ENCODE data around the gene TMTC1. TPM values are rescaled to one million over a fixed set of nuclear protein-coding genes. Genes with fewer than 3 reads are reported as not detected.

The TMTC1 gene
- total and polyA plus RNA-seq, 2 experiments from 2014 or later = 4.8 to 24.3 TPM

- Histone ChIP-seq H3K27ac (ENCODE audit: low read depth) (no peak overlapping the region), H2AFZ (no peak overlapping the region), H3K4me2 (no peak overlapping the region), H3K4me1 (ENCODE audit: insufficient read depth) (no peaks in the 10 kb centered on the region), H3F3A (replicated peaks; ENCODE audit: low read depth) (no peaks in the 10 kb centered on the region), H3K36me3 (ENCODE audit: insufficient read depth) (no peaks in the 10 kb centered on the region), H4K20me1 (replicated peaks; ENCODE audit: insufficient read depth) (peaks cover 6% of the 10 kb centered on the region; the same call in 1 of the 2 replicates), H3K79me2 (replicated peaks; ENCODE audit: insufficient read depth) (no peaks in the 10 kb centered on the region), H3K27me3 (ENCODE audit: insufficient read depth) (no peaks in the 10 kb centered on the region), H3K9me2 (ENCODE audit: insufficient read depth) (no peaks in the 10 kb centered on the region), H3K4me3 (no peak overlapping the region)
- H3K27ac Mint-ChIP-seq = no peak overlapping the region
- H3K36me3 Mint-ChIP-seq (ENCODE audit: low read depth) = peaks cover 17% of the 10 kb centered on the region
- no peak for DNase-seq (ENCODE audit: low spot score)
- H3K27me3 Mint-ChIP-seq (ENCODE audit: insufficient read depth, low read depth, poor library complexity) = peaks cover 7% of the 10 kb centered on the region
- no peak for ATAC-seq
- no peak overlapping the region for H3K4me3 Mint-ChIP-seq
- TF ChIP-seq CTCF (conservative IDR thresholded peaks at IDR 0.05; ENCODE audit: low read depth in 2 of 2) (no peak), ETS1 (IDR thresholded peaks at IDR 0.05) (no peak), JUNB (IDR thresholded peaks at IDR 0.05; ENCODE audit: unreplicated experiment) (no peak), ZNF462 (CRISPR knock-in tag; IDR thresholded peaks at IDR 0.05) (no peak), ZNF114 (CRISPR knock-in tag; IDR thresholded peaks at IDR 0.05) (no peak), STAT1 (IDR thresholded peaks at IDR 0.05; ENCODE audit: unreplicated experiment) (no peak), POLR2AphosphoS5 (IDR thresholded peaks at IDR 0.05; ENCODE audit: low read depth) (no peak), NANOG (IDR thresholded peaks at IDR 0.05; ENCODE audit: borderline replicate concordance) (no peak), ZNF331 (CRISPR knock-in tag; IDR thresholded peaks at IDR 0.05; ENCODE audit: low read depth) (no peak), EZH2 (IDR thresholded peaks at IDR 0.05; ENCODE audit: low read depth, unreplicated experiment) (no peak), EZH2phosphoT487 (IDR thresholded peaks at IDR 0.05; ENCODE audit: unreplicated experiment) (no peak), CREB1 (CRISPR knock-in tag; IDR thresholded peaks at IDR 0.05; ENCODE audit: low read depth) (no peak)
- TF ChIP-seq, protein P1, sequence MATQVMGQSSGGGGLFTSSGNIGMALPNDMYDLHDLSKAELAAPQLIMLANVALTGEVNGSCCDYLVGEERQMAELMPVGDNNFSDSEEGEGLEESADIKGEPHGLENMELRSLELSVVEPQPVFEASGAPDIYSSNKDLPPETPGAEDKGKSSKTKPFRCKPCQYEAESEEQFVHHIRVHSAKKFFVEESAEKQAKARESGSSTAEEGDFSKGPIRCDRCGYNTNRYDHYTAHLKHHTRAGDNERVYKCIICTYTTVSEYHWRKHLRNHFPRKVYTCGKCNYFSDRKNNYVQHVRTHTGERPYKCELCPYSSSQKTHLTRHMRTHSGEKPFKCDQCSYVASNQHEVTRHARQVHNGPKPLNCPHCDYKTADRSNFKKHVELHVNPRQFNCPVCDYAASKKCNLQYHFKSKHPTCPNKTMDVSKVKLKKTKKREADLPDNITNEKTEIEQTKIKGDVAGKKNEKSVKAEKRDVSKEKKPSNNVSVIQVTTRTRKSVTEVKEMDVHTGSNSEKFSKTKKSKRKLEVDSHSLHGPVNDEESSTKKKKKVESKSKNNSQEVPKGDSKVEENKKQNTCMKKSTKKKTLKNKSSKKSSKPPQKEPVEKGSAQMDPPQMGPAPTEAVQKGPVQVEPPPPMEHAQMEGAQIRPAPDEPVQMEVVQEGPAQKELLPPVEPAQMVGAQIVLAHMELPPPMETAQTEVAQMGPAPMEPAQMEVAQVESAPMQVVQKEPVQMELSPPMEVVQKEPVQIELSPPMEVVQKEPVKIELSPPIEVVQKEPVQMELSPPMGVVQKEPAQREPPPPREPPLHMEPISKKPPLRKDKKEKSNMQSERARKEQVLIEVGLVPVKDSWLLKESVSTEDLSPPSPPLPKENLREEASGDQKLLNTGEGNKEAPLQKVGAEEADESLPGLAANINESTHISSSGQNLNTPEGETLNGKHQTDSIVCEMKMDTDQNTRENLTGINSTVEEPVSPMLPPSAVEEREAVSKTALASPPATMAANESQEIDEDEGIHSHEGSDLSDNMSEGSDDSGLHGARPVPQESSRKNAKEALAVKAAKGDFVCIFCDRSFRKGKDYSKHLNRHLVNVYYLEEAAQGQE (IDR thresholded peaks at IDR 0.05; ENCODE audit: unreplicated experiment) = no peak
- no peaks in the 10 kb centered on the region for H3K9me3 Mint-ChIP-seq
- peaks cover 20% of the 10 kb centered on the region for H3K4me1 Mint-ChIP-seq
These were observed 57.4 kb downstream of the TMTC1 start for GRCh38 chr12:29726321-29726692.
